ENCODE measurements around the gene DPYSL4. TPM values are rescaled to one million over a fixed set of nuclear protein-coding genes. Genes with fewer than 3 reads are reported as not detected.

The DPYSL4 gene
- total and polyA plus RNA-seq, 2 of the 13 experiments (the other 11 are each of a cell fraction or from before 2014, with no cell fraction given) = 0.84 to 1.2 TPM

- TF ChIP-seq ZNF512B (CRISPR knock-in tag; IDR thresholded peaks at IDR 0.05; ENCODE audit: borderline replicate concordance) = no peak
- TF ChIP-seq ZNF512 (CRISPR knock-in tag; IDR thresholded peaks at IDR 0.05) = no peak
- TF ChIP-seq MEIS1 (CRISPR knock-in tag; IDR thresholded peaks at IDR 0.05; ENCODE audit: borderline replicate concordance) = no peak
- no peak for TF ChIP-seq ZNF432 (CRISPR knock-in tag; IDR thresholded peaks at IDR 0.05; ENCODE audit: borderline replicate concordance)
- no peak for TF ChIP-seq ZNF614 (CRISPR knock-in tag; IDR thresholded peaks at IDR 0.05; ENCODE audit: borderline replicate concordance)
- TF ChIP-seq CEBPZ (IDR thresholded peaks at IDR 0.05; ENCODE audit: low read length) = no peak
- TF ChIP-seq ZNF546 (CRISPR knock-in tag; conservative IDR thresholded peaks at IDR 0.05) = no peak
- no peak for TF ChIP-seq ZSCAN29 (CRISPR knock-in tag; conservative IDR thresholded peaks at IDR 0.05)
- no peak for TF ChIP-seq TBX2 (CRISPR knock-in tag; IDR thresholded peaks at IDR 0.05; ENCODE audit: borderline replicate concordance)
- TF ChIP-seq FOXP4 (CRISPR knock-in tag; IDR thresholded peaks at IDR 0.05) = no peak
Observed at GRCh38 chr10:132146271-132146671, 40.5 kb upstream of the DPYSL4 start (continued).
